LoVo (cell line): ENCODE data around the gene ABCD1.
"Not testable (repeated sequence)": the region's sequence is repeated elsewhere in the genome, so short reads cannot be mapped to it uniquely, and the experiment has no call there.

ENCODE experiments used
- DNase-seq: peaks from one replicate; pipeline ENCODE4 v3.0.0-alpha.2; 2016; ENCODE audit warnings: low spot score

The ABCD1 gene

DNA sequence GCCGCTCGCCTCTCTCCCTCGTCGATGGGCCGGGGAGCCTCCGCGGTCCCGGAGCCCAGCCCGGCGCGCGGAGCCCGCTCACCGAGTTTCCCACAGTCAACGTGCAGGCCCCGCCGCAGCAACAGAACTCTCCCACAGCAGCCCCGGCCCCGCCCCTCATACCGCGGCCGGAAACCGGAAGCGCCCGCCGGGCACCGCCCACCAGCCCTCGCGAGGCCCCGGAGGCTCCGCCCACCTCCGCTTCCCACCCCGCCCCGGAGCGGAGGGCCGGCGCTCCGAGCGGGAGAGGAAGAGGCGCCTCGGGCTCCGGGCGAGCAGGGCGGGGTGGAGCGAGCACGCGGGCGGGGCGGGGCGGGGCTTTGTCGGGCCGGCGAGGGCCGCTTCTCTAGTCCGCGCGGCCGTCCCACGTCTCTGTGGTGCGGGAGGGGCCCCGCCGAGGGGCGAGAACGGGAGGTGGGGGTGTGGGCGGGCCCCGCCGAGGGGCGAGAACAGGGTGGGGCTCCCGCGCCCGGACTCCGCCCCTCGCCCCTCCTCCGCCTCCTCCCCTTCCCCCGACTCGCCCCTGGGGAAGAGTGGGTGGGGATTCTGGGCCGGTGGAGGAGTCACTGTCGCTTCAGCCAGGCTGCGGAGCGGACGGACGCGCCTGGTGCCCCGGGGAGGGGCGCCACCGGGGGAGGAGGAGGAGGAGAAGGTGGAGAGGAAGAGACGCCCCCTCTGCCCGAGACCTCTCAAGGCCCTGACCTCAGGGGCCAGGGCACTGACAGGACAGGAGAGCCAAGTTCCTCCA is at the start of gene ABCD1, which contains the start of gene BCAP31:
ABCD1 (plus strand) TSS at position 605 of the 787 bp plus-strand sequence. CDS start 411 bp downstream, outside the sequence.
BCAP31 (minus strand) TSS at position 136 of the 787 bp plus-strand sequence. CDS start 1,143 bp downstream, outside the sequence.
- peak; percentile 82 for DNase-seq

DNA sequence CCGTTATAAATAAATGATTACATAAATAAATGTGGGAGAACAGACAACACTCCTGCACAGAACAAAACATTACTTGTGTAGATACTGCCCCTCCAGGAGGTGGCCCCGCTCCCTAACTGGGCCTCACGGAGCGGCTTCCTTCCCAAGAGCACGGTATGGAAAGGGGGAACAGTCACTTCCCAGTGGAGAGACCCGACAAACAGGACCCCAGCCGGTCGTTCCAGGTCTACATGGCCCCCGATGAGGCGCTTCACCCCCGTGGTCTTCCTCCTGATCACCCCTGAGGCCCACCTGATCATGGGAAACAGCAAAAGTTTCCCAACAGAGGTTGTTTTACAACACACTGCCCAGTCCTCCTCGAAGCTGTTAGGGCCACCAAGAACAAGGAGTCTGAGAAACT is 43.5 kb upstream of the ABCD1 start:
- DNase-seq = no peak

DNA sequence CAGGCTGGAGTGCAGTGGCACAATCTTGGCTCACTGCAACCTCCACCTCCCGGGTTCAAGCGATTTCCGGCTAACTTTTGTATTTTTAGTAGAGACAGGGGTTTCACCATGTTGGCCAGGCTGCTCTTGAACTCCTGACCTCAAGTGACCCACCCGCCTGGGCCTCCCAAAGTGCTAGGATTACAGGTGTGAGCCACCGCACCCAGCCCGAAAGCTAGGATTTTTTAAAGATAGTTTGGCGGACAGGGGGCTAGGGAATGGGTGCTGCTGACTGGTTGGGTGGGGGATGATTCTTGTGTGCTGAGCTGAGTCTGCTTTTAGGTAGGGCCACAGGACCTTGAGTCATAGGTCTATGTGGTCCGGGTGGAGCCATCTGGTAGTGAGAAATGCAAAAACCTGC is 41.2 kb upstream of the ABCD1 start:
- DNase-seq = not testable (repeated sequence)

DNA sequence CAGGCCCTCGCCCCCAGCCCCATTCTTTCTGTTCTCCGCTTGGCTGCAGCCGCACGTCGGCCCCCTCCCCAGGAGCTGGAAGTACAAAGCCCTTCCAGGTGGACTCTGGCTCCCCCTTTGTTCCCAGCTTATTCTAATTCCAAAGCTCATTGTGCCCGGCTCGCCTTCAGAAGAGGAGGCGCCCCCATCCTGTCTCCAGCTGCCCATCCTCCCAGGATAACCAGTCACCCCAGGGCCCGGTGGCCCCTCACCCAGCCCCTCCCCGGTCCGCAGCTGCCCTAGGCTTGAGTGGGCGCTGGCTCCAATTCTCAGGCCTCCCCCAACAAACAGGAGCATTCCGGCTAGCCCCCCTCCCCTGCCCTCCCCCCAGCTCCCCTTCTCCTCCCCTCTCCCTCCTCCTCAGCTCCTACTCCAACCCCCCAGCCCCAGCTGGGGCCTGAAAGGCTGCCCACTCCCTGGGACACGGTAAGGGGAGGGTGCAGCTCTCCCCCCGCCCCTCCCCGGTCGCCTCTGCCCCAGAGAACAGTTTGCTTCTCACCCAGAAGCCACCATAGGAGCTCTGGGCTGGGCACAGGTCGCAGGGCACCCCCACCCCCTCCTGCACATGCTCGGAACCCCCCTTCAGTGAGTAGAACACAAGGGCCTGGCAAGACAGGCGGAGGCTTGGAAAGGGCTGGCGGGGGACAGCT is 40.0 kb upstream of the ABCD1 start:
- DNase-seq = no peak

DNA sequence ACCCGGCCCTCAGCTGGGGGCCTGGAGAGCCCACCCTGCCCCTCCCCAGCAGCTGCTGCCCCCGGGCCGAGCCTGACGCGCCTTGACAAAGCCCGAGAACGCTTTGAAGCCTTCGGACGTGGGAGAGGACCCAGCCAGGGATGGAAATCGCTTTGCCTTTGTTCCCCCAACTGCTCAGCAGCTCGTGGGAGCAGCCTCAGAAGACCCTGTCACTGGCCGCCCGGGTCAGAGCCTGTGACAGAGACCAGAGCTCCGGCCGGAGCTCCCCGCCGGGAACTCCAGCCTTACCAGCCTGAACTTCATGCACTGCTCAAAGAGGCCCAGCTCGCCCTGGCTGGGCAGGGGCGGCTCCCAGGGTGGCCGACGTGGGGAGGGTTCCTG is 39.5 kb upstream of the ABCD1 start:
- DNase-seq = no peak

DNA sequence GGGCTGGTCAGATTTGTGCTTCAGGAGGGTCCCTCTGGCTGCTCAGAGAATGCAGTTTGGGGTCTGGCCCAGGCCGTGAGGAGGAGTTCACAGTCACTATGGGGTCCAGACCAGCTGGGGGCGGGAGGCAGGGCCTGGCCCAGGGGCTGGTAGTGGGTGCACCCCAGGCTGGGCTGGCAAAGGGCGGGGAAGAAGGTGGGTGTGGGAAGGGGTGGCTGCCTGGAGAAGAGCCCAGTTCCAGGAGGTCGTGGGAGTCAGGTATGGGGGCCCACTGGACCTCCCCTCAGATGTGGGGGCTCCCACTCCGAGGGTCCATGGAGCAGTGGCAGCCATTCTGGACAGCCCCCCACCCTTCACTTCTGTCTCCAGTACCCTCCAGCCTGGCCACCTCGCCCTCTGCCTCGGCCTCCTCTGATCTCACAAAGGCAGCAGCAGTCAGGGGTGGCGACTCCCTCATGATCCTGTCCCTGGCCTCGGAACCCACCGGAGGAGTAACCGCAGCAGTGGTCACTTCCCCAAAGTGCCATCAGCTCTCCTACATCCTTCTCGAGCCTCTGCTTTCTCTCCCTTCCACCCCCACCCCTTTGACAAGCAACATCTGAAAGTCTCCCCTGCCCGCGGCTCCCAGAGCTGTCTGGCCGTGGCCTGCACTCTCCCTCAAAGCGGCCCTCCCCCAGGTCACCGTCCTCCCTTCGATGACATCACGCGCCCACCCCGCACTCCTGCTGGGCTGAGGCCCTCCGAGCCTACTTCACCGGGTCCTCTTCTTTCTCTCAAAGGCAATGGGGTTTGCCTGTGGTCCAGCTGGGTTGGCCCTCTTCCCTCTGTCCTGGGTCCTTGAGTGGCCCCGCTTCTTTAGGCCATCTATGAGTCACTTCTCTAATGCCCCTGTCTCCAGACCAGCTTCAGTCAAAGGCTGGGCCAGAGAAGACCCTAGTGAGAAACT is 38.6 kb upstream of the ABCD1 start:
- DNase-seq = no peak

DNA sequence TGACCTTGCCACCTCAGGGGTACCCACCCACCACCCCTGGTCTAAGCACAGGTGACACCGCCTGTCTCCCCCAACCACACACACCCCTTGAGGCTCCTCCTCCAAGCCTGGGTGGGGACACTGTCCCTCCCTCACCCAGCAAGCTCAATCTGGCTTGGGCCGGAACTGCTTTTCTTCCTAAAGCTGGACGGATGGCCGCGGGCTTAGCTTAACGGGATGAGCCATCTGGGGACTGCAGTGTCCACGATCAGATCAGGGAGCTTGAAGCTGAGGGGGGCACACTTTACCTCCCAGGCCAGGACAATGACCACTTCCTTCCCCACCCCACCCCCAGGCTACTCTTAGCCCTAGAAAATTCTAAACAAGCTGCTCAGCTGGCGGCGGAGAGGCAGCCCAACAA is 37.9 kb upstream of the ABCD1 start:
- DNase-seq = no peak

DNA sequence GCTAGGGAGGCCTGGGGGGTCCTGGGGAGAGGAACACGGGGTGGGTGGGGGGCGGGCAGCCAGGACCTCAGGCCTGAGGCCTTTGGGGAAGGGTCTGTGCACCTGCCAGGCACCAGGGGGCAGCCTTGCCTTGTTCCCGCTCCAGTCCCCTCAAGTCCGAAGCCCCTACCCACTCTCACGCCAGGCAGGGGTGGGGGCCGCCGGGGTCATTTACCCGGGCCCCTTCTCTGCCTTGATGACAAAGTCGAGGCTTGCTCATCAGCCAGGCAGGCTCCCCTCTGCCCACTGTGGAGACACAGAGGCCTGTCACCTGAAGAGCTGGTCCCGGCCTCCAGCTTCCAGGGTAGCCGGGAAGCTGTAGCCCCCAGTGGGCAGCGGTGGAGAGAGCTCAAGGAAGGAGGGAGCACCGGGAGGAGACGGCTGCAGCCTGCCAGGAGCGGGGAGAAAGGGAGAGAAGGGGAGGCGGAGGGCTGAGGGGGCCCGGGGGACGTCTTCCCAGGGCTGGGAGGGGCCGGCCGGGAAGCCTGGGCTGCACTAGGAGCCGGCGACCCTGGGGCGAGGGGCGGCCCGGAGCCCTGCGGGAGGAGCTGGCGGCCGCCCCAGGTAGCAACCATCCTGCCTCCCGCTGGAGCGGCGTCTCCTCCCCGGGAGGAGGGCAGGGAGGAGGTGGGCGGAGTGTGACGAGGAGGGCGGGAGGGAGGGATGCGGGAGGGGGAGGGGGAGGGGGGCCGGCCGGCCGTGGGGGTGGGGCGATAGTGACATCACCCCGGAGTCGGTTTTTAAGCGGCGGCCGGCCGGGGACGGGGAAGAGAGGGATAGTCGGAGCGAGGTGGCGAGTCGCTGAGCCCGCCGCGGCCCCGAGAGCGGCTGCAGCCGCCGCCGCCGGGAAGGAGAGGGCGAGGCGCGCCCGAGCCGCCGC is 37.3 kb upstream of the ABCD1 start, which contains the start of gene SLC6A8:
SLC6A8 (plus strand) TSS at position 806 of the 919 bp plus-strand sequence. CDS start 649 bp downstream, outside the sequence.
- DNase-seq = peak; percentile 64

DNA sequence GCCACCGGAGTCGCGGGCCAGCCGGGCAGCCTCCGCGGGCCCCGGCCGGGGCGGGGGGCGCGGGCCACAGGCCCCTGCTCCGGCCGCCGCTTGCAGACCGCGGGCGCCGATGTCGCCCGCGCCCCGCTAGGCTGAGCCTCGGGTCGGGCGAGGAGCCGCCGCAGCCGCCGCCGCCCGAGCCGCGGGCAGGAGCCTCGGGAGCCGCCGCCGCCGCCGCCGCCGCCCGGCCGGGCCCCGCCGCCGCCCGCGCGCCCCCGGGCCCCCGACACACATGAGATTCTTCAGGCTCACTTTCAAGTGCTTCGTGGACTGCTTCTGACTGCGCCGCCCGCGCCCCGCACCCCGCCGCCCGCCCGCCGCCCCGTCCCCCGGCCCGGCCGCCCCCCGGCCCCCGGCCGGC is 36.6 kb upstream of the ABCD1 start:
- DNase-seq = no peak

DNA sequence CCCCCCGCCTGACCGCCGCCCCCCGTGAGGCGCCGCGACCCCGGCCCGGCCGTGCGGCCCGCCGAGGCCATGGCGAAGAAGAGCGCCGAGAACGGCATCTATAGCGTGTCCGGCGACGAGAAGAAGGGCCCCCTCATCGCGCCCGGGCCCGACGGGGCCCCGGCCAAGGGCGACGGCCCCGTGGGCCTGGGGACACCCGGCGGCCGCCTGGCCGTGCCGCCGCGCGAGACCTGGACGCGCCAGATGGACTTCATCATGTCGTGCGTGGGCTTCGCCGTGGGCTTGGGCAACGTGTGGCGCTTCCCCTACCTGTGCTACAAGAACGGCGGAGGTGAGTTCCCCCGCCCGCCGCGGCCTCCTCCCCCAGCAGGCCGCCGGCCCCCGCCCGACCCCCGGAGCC is 36.1 kb upstream of the ABCD1 start:
- no peak for DNase-seq

DNA sequence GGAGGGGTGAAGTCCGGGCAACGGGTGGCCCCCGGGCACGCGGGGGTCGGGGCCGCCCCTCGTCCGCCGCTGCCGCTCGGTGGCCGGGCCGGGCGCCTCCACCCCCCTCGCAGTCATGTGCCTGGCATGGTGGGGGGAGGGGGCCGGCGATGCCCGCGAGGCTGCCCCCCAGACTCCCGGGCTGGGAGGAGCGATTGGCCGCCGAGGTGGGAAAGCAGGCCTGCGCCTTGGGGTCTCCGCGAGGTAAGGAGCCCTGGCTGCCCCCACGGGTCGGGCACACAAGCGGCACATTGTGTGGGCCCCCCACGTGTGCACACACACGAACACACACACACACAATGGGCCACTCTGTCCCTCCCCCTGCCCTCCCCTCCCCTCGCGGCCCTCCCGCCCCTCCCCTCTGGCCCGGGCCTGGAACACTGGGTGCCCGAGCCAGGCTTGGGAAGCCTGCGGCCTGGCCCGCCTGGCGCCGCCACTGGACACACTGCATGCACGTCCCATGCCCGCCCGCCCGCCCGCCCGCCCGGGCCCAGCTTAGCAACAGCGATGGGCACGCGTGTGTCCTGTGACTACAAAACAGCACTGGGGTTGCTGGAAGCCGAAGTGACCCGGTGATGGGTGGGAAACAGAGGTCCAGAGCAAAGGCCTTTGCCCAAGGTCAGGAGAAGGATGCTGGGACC is 35.6 kb upstream of the ABCD1 start:
- DNase-seq = peak; percentile 16

DNA sequence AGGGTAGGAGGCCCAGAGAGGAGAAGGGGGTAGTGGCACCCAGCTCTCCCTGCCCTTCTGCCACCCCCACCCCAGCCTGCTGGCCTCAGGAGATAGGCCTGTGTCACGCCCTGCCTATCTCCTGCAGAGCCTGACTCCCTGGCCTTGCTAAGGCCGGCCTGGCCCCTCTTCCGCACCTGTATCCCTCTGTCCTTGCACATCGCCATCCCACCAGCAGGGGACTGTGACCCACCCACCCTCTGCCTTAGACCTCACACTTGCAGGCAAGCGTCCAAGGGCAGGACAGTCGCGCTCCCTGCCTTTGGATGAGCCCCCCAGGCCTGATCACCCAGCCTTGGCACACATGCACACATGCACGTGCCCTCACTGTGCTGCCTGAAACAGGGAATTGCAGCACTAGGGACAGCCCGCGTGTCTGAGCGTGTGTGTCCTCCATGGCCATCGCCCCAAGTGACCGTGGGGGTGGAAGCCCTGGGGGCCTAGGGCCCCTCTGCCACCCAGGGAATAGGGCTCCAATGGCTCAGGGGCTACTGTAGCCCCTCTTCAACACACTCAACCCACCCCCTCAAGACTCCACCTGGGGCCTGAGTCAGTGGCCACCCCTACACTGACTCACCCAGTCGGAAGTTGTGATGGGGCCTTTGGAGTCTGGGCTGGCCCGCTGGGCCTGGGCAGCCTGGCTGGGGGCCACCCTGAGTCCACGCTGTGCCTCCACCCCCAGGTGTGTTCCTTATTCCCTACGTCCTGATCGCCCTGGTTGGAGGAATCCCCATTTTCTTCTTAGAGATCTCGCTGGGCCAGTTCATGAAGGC is 34.8 kb upstream of the ABCD1 start:
- peak; percentile 1 for DNase-seq

DNA sequence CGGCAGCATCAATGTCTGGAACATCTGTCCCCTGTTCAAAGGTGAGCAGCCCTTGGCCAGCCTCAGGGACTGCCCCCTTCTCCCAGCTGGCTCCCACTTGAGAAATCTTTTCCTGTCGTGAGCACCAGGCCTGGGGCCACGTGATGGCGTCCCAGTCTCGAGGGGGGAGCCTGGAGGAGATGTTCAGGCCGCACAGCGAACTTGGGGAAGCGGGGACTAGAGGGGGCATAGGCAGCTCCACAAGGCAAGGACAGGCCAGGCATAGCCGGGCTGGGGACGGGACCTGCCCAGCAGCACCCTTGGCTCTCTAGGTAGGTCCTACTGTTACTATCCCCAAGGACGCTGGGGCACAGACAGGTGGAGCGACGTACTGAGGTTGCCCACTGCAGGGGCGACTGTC is 34.2 kb upstream of the ABCD1 start:
- no peak for DNase-seq

DNA sequence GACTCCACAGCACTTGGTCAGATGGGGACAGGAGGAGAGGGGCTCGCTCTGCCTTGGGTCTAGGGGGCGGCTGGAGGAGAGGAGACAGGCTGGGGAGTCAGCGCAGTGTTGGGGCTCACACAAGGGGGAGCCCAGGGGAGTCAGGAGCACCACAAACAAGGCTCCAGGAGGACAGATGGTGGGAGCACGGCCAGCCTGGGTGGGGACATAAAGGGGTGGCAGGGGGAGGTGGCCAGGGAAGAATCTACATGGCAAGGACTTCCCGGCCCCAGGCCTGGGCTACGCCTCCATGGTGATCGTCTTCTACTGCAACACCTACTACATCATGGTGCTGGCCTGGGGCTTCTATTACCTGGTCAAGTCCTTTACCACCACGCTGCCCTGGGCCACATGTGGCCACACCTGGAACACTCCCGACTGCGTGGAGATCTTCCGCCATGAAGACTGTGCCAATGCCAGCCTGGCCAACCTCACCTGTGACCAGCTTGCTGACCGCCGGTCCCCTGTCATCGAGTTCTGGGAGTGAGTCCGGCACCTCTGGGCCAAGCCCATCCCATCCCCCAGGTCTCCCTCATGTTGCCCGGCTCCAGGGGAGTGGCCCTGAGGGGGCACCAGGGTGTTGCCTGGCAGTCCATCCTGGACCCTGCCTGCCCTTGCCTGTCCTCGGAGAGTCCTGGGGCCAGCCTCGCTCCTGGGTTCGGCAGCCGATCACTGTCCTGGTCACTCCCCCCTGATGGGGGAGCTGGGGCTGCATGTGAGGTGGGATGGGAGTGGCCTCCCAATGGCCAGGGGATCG is 33.4 kb upstream of the ABCD1 start:
- not testable (repeated sequence) for DNase-seq

DNA sequence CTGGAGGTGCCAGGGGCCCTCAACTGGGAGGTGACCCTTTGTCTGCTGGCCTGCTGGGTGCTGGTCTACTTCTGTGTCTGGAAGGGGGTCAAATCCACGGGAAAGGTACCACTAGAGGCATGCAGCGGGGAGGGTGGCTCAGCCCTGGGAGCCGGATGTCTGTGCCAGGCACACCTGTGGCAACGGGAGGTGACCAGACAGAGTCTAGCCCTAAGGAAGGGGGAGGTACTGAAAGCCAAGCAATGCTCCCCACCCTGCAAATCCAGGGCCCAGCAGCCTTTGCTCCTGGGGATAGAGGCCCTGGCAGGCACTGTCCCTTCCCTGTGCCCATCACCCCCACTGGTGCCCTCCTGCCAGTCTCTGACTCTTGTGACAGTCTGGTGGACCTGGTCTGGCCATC is 32.7 kb upstream of the ABCD1 start:
- no peak for DNase-seq

DNA sequence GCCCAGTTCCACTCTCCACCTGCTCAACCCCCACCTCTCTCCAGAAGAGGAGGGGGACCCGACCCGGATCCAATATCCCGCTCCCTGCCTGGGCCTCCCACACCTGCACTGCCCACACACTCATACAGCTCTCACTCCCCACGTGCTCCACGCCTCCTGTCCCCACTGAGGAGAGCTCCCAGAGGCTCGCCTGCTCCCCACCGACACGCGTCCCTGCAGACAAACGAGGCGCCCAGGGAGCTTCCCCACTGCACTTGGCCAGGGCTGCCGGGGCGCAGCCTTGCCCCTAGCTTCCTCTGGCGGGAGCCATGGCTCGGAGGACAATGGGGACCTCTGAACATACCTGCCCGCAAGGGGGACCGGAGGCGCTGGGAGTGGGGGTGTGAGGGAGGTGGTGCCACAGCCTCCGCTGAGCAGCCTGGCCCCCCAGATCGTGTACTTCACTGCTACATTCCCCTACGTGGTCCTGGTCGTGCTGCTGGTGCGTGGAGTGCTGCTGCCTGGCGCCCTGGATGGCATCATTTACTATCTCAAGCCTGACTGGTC is 32.0 kb upstream of the ABCD1 start:
- DNase-seq = no peak

DNA sequence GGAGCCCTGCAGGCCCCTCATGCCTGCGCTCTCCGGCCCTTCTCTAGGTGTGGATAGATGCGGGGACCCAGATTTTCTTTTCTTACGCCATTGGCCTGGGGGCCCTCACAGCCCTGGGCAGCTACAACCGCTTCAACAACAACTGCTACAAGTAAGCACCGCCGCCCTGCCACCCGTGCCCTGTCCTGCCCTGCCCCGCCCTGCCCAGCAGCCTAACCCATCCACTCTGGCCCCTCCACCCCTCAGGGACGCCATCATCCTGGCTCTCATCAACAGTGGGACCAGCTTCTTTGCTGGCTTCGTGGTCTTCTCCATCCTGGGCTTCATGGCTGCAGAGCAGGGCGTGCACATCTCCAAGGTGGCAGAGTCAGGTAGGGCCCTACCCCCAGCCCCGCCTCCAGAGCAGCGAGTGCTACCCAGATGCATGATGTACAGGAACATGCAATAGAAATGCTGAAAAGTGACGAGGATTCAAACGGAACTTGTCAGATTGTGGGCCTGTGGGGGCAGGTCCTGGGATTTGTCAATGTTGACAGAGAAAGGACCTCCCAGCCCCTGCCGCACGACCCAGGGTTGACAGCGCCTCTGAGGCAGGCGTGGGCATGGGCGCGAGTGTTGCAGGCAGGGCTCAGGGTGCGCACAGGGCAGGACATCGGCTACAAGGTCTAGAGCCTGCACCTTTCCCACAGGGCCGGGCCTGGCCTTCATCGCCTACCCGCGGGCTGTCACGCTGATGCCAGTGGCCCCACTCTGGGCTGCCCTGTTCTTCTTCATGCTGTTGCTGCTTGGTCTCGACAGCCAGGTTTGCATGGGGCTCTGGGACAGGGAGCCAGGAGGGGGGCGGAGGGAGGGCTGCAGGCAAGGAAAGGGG is 31.2 kb upstream of the ABCD1 start:
- no peak for DNase-seq
